ENCODE results near the gene MAK. TPM values are rescaled to one million over a fixed set of nuclear protein-coding genes. Genes with fewer than 3 reads are reported as not detected.

Gene MAK
- polyA plus RNA-seq, 2 of the 4 experiments (the other 2 are of a cell fraction) = 0.05 to 0.09 TPM

DNA sequence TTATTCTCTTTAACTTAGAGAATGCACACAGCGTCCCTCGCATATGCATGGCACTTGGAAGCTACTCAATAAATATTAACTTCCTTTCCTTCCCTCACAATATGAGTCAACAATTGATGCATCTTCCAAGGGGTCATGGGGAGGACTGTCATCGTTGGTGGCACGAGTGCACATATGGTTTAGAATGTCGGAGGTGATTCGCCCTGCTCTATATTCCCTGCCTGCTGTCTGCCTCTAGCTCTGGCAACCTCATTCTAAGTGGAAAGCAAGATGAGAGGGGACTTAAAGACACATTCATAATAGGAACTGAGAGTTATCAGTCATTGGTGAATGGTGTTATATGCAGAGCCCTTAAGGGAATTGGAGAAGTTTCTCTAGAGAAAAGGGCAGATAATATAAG, 44.6 kb downstream of the MAK start:
- H3K4me3 ChIP-seq = no peak overlapping the region
- no peak overlapping the region; a peak in 1 of 6 replicates for H3K27ac ChIP-seq
- no peak for TF ChIP-seq RCOR1 (IDR thresholded peaks at IDR 0.05; ENCODE audit: low read depth, low read length)
- TF ChIP-seq POLR2AphosphoS2 (conservative IDR thresholded peaks at IDR 0.05; ENCODE audit: low read length) = no peak
- TF ChIP-seq, protein P1, sequence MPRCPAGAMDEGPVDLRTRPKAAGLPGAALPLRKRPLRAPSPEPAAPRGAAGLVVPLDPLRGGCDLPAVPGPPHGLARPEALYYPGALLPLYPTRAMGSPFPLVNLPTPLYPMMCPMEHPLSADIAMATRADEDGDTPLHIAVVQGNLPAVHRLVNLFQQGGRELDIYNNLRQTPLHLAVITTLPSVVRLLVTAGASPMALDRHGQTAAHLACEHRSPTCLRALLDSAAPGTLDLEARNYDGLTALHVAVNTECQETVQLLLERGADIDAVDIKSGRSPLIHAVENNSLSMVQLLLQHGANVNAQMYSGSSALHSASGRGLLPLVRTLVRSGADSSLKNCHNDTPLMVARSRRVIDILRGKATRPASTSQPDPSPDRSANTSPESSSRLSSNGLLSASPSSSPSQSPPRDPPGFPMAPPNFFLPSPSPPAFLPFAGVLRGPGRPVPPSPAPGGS (IDR thresholded peaks at IDR 0.05) = no peak
- TF ChIP-seq KDM5A (IDR thresholded peaks at IDR 0.05) = no peak
- TF ChIP-seq NFE2L2 (conservative IDR thresholded peaks at IDR 0.05; ENCODE audit: low read length) = no peak
- TF ChIP-seq HEYL (CRISPR knock-in tag; IDR thresholded peaks at IDR 0.05) = no peak
- ChIA-PET POLR2A (no interaction called here), CTCF (interaction anchor here (1.2 kb wide), 1 partner anchor 34 kb away, joined by 3 read pairs; no protein-coding TSS in a partner anchor)
- peaks cover 12% of the 10 kb centered on the region; the same call in 2 of the 3 replicates for H3K4me1 ChIP-seq
- no peak for FAIRE-seq
- no peak overlapping the region for H3K4me2 ChIP-seq
- 30% methylated on average over 6 of the region's 6 CpGs for WGBS (ENCODE audit: missing lambda C conversion rate)
- H3K9me3 ChIP-seq = no peaks in the 10 kb centered on the region
- ATAC-seq = peak in 1 of 2 experiments; percentile 13; a peak in 1 of 6 replicates
- DNase-seq (ENCODE audit: low read depth in 1 of 2, low spot score in 1 of 2) = peak in 1 of 2 experiments; percentile 11

DNA sequence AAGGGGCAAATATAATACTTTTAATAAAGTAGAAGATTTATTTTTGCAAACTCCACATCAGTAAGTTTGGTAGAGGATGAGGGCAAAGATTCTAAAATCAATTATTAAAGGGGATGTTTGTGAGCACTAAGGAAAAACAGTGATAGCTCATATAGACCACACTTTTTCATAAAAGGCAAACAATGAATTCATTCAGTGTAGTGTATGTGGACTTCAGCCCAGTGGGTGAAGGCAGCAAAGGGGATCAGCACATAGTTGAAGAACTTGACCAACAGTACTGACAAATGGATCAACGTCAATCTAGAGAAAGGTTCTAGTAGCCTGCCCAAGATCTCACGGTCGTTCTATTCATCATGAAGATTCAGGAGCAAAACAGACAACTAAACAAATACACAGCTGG, 45.3 kb downstream of the MAK start:
- Histone ChIP-seq H3K4me1 (peaks cover 12% of the 10 kb centered on the region; the same call in 2 of the 3 replicates), H3K4me3 (no peak overlapping the region), H3K27ac (no peak overlapping the region), H3K4me2 (no peak overlapping the region), H3K9me3 (no peaks in the 10 kb centered on the region)
- POLR2A ChIA-PET = no interaction called here
- TF ChIP-seq RNF2 (IDR thresholded peaks at IDR 0.05; ENCODE audit: borderline replicate concordance, low read depth) = no peak
- no peak for TF ChIP-seq RARB (CRISPR knock-in tag; IDR thresholded peaks at IDR 0.05)
- TF ChIP-seq MAFK (IDR thresholded peaks at IDR 0.05; ENCODE audit: partially characterized antibody) = no peak
- no peak for TF ChIP-seq POLR2A (IDR thresholded peaks at IDR 0.05; ENCODE audit: low read length)
- no peak for TF ChIP-seq JUN (IDR thresholded peaks at IDR 0.05)
- no peak for TF ChIP-seq POLR2AphosphoS2 (conservative IDR thresholded peaks at IDR 0.05; ENCODE audit: low read length)
- TF ChIP-seq, protein P2, sequence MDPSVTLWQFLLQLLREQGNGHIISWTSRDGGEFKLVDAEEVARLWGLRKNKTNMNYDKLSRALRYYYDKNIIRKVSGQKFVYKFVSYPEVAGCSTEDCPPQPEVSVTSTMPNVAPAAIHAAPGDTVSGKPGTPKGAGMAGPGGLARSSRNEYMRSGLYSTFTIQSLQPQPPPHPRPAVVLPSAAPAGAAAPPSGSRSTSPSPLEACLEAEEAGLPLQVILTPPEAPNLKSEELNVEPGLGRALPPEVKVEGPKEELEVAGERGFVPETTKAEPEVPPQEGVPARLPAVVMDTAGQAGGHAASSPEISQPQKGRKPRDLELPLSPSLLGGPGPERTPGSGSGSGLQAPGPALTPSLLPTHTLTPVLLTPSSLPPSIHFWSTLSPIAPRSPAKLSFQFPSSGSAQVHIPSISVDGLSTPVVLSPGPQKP (IDR thresholded peaks at IDR 0.05; ENCODE audit: low read depth, low read length) = no peak
- TF ChIP-seq, protein P3, sequence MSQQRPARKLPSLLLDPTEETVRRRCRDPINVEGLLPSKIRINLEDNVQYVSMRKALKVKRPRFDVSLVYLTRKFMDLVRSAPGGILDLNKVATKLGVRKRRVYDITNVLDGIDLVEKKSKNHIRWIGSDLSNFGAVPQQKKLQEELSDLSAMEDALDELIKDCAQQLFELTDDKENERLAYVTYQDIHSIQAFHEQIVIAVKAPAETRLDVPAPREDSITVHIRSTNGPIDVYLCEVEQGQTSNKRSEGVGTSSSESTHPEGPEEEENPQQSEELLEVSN (IDR thresholded peaks at IDR 0.05; ENCODE audit: borderline replicate concordance, low read depth) = no peak
- TF ChIP-seq EP300 (IDR thresholded peaks at IDR 0.05) = no peak
- no peak for TF ChIP-seq ZSCAN20 (CRISPR knock-in tag; IDR thresholded peaks at IDR 0.05)
- no peak for TF ChIP-seq RAD21 (conservative IDR thresholded peaks at IDR 0.05 in 1 of 2, IDR thresholded peaks at IDR 0.05 in 1 of 2)
- TF ChIP-seq, protein P4, sequence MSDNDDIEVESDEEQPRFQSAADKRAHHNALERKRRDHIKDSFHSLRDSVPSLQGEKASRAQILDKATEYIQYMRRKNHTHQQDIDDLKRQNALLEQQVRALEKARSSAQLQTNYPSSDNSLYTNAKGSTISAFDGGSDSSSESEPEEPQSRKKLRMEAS (IDR thresholded peaks at IDR 0.05) = no peak
- no peak for TF ChIP-seq HOXA7 (CRISPR knock-in tag; IDR thresholded peaks at IDR 0.05)
- no peak for TF ChIP-seq CEBPB (IDR thresholded peaks at IDR 0.05)
- no peak for TF ChIP-seq EHMT2 (IDR thresholded peaks at IDR 0.05; ENCODE audit: low read depth)
- TF ChIP-seq, protein P1 (IDR thresholded peaks at IDR 0.05) = no peak
- no peak for TF ChIP-seq HOXB13 (CRISPR knock-in tag; IDR thresholded peaks at IDR 0.05; ENCODE audit: low read depth)
- DNase-seq (ENCODE audit: low read depth in 1 of 2, low spot score in 1 of 2) (no peak), FAIRE-seq (no peak), ATAC-seq (no peak)
- WGBS (ENCODE audit: missing lambda C conversion rate) = 87% methylated on average over 3 of the region's 3 CpGs
- CTCF ChIA-PET = interaction anchor here (1.2 kb wide), 1 partner anchor 34 kb away, joined by 3 read pairs; no protein-coding TSS in a partner anchor
